ELF-1 (cell line): ENCODE measurements around the gene TERT.

ENCODE experiments used
- DNase-seq: peaks from one replicate; pipeline ENCODE4 v3.0.0-alpha.2; 2016; ENCODE audit warnings: low read depth, low spot score

Gene TERT

GRCh38 chr5:1219098-1219767 lies 75.6 kb downstream of the TERT start:
- DNase-seq, result no peak

GRCh38 chr5:1218351-1219080 lies 76.4 kb downstream of the TERT start:
- no peak for DNase-seq

GRCh38 chr5:1217596-1218206 lies 77.2 kb downstream of the TERT start:
- no peak for DNase-seq

GRCh38 chr5:1216918-1217295 lies 78.0 kb downstream of the TERT start:
- no peak for DNase-seq

- no peak for DNase-seq
Observed at GRCh38 chr5:1216211-1216917, 78.5 kb downstream of the TERT start.

- DNase-seq, result no peak
Observed at GRCh38 chr5:1215320-1216096, 79.4 kb downstream of the TERT start.

GRCh38 chr5:1214936-1215220 lies 80.0 kb downstream of the TERT start:
- no peak for DNase-seq

- DNase-seq, result no peak
Observed at GRCh38 chr5:1214163-1214935, 80.5 kb downstream of the TERT start.

- DNase-seq, result no peak
Observed at GRCh38 chr5:1213508-1214162, 81.2 kb downstream of the TERT start.

- DNase-seq, result no peak
Observed at GRCh38 chr5:1212881-1213280, 82.0 kb downstream of the TERT start.

GRCh38 chr5:1212271-1212670 lies 82.6 kb downstream of the TERT start:
- DNase-seq, result no peak

GRCh38 chr5:1211701-1212100 lies 83.2 kb downstream of the TERT start:
- no peak for DNase-seq

- no peak for DNase-seq
Observed at GRCh38 chr5:1210832-1211251, 84.0 kb downstream of the TERT start.

- no peak for DNase-seq
Observed at GRCh38 chr5:1209896-1210776, 84.7 kb downstream of the TERT start.

GRCh38 chr5:1209489-1209852 lies 85.4 kb downstream of the TERT start:
- no peak for DNase-seq

GRCh38 chr5:1208743-1209488 lies 86.0 kb downstream of the TERT start:
- DNase-seq, result no peak

- DNase-seq, result no peak
Observed at GRCh38 chr5:1208221-1208742, 86.6 kb downstream of the TERT start.

GRCh38 chr5:1207555-1207954 lies 87.3 kb downstream of the TERT start:
- no peak for DNase-seq
